ENCODE measurements around the gene TMEM132C.

The TMEM132C gene

DNA sequence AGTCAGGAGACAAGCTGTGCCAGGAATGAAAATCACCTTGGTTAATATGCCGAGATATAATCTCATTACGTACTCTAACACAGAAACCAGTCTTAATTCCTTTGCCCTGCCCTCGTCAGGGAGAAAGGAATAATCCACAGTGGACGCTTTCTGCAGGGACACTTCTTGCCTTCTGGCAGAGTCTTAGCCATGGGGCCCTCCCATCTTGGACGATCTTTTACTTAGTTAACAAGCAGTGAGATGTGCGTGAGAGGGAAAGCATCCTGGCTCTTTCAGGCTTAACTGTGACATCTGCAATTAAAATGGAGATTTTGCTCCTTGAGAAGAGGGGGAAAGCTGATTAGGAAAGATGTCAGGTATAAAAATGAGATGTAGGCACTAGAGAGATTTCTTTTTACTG lies 246.4 kb downstream of the TMEM132C start:
- Histone ChIP-seq H3K27ac (ENCODE audit: poor library complexity, severe bottlenecking) (no peak overlapping the region), H3K36me3 (ENCODE audit: low read depth) (no peaks in the 10 kb centered on the region), H3K4me3 (ENCODE audit: severe bottlenecking) (no peak overlapping the region), H3K9me3 (ENCODE audit: severe bottlenecking) (peaks cover 5% of the 10 kb centered on the region), H3K4me1 (ENCODE audit: insufficient read depth, poor library complexity, severe bottlenecking) (no peaks in the 10 kb centered on the region), H3K27me3 (ENCODE audit: insufficient read depth, poor library complexity, severe bottlenecking) (no peaks in the 10 kb centered on the region)
- DNase-seq (ENCODE audit: low spot score) (no peak), ATAC-seq (ENCODE audit: low read depth) (no peak)
- TF ChIP-seq, protein P1, sequence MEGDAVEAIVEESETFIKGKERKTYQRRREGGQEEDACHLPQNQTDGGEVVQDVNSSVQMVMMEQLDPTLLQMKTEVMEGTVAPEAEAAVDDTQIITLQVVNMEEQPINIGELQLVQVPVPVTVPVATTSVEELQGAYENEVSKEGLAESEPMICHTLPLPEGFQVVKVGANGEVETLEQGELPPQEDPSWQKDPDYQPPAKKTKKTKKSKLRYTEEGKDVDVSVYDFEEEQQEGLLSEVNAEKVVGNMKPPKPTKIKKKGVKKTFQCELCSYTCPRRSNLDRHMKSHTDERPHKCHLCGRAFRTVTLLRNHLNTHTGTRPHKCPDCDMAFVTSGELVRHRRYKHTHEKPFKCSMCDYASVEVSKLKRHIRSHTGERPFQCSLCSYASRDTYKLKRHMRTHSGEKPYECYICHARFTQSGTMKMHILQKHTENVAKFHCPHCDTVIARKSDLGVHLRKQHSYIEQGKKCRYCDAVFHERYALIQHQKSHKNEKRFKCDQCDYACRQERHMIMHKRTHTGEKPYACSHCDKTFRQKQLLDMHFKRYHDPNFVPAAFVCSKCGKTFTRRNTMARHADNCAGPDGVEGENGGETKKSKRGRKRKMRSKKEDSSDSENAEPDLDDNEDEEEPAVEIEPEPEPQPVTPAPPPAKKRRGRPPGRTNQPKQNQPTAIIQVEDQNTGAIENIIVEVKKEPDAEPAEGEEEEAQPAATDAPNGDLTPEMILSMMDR (IDR thresholded peaks at IDR 0.05; ENCODE audit: poor library complexity, severe bottlenecking): no peak

DNA sequence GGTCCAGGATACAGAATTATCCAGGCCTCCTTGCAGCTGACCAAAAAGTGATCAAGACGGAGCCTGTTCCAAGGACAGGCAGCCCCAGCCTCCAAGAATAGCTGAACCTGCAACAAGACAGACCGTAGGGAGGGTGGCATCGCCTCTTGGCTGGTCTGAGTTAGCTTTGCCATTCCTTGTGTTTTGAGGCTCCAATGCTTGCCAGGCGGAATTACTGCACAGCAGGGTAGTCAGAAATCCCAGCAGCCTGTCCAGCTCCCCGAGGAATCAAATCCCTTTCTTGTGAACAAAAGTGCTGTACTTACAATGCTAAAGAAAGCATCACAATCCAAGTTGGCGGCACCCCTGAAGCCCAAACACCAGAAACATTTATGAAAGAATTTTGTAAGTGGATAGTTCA lies 246.9 kb downstream of the TMEM132C start:
- ATAC-seq (ENCODE audit: low read depth): no peak
- H3K27ac ChIP-seq (ENCODE audit: poor library complexity, severe bottlenecking): no peak overlapping the region
- DNase-seq (ENCODE audit: low spot score): no peak
- H3K27me3 ChIP-seq (ENCODE audit: insufficient read depth, poor library complexity, severe bottlenecking): no peaks in the 10 kb centered on the region
- TF ChIP-seq, protein P1 (IDR thresholded peaks at IDR 0.05; ENCODE audit: poor library complexity, severe bottlenecking): no peak
- H3K4me3 ChIP-seq (ENCODE audit: severe bottlenecking): no peak overlapping the region
- peaks cover 2% of the 10 kb centered on the region for H3K9me3 ChIP-seq (ENCODE audit: severe bottlenecking)
- no peaks in the 10 kb centered on the region for H3K4me1 ChIP-seq (ENCODE audit: insufficient read depth, poor library complexity, severe bottlenecking)
- H3K36me3 ChIP-seq (ENCODE audit: low read depth): no peaks in the 10 kb centered on the region

DNA sequence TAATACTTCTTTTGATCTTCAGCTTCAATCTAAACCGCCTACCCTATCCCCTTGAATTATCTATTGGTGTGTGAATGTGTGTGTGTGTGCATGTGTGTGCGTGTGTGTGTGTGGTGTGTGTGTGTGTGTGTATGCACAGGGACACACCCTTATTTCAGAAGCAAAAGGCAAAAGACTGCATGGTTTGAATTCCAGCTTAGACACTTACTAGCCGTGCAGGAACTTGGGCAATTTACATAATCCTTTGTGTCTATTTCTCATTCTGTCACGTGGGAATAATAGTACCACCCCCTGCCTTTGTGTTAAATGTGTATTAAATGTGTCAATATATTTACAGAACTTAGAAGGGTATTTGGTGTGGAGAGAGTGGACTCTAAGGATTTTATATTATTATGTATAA lies 251.7 kb downstream of the TMEM132C start:
- ATAC-seq (ENCODE audit: low read depth) (no peak), DNase-seq (ENCODE audit: low spot score) (no peak)
- TF ChIP-seq, protein P1 (IDR thresholded peaks at IDR 0.05; ENCODE audit: poor library complexity, severe bottlenecking): no peak
- peaks cover 1% of the 10 kb centered on the region for H3K9me3 ChIP-seq (ENCODE audit: severe bottlenecking)
- no peak overlapping the region for H3K27ac ChIP-seq (ENCODE audit: poor library complexity, severe bottlenecking)
- H3K4me1 ChIP-seq (ENCODE audit: insufficient read depth, poor library complexity, severe bottlenecking): no peaks in the 10 kb centered on the region
- H3K27me3 ChIP-seq (ENCODE audit: insufficient read depth, poor library complexity, severe bottlenecking): no peaks in the 10 kb centered on the region
- H3K4me3 ChIP-seq (ENCODE audit: severe bottlenecking): no peak overlapping the region
- H3K36me3 ChIP-seq (ENCODE audit: low read depth): no peaks in the 10 kb centered on the region

DNA sequence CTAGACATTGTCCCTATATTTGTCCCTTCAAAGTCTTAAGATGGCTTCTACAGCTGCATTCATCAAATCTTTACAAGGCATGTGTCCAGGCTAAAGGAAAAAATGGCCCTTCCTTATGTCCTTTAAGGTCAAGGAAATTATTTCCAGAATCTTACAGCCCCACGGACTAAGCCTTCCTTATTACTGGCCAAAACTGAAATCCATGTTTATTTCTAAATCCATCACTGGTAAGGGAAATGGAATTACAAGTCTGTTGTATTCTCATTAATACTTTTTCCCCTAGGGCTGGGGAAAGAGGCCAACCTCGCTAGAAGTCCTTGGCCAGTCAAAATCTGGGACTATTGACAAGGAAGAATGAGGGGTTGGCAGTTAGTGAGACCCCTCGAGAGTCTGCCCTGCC lies 252.5 kb downstream of the TMEM132C start:
- no peaks in the 10 kb centered on the region for H3K9me3 ChIP-seq (ENCODE audit: severe bottlenecking)
- ATAC-seq (ENCODE audit: low read depth) (no peak), DNase-seq (ENCODE audit: low spot score) (no peak)
- no peaks in the 10 kb centered on the region for H3K4me1 ChIP-seq (ENCODE audit: insufficient read depth, poor library complexity, severe bottlenecking)
- no peaks in the 10 kb centered on the region for H3K27me3 ChIP-seq (ENCODE audit: insufficient read depth, poor library complexity, severe bottlenecking)
- H3K36me3 ChIP-seq (ENCODE audit: low read depth): no peaks in the 10 kb centered on the region
- no peak overlapping the region for H3K4me3 ChIP-seq (ENCODE audit: severe bottlenecking)
- TF ChIP-seq, protein P1 (IDR thresholded peaks at IDR 0.05; ENCODE audit: poor library complexity, severe bottlenecking): no peak
- H3K27ac ChIP-seq (ENCODE audit: poor library complexity, severe bottlenecking): no peak overlapping the region

DNA sequence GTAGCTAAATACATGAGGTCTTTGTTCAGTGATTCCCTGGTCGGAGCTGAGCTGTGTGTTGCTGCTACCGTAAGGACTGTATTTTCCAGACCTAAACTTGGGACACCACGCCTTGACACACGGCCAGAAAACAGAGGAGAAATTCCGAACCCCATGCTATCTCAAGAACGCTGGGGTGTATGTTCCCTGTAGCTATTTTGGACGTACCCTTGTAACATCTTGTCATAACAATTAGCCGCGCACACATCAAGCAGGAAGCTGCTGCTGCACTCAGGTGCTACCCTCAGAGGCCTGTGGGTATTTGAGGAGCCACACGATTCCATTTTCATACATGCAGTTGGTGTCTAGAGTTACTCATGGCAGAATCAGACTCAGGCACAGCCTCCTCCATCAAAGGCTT lies 255.0 kb downstream of the TMEM132C start:
- no peak overlapping the region for H3K4me3 ChIP-seq (ENCODE audit: severe bottlenecking)
- no peaks in the 10 kb centered on the region for H3K4me1 ChIP-seq (ENCODE audit: insufficient read depth, poor library complexity, severe bottlenecking)
- H3K36me3 ChIP-seq (ENCODE audit: low read depth): no peaks in the 10 kb centered on the region
- TF ChIP-seq, protein P1 (IDR thresholded peaks at IDR 0.05; ENCODE audit: poor library complexity, severe bottlenecking): no peak
- DNase-seq (ENCODE audit: low spot score) (no peak), ATAC-seq (ENCODE audit: low read depth) (no peak)
- no peaks in the 10 kb centered on the region for H3K27me3 ChIP-seq (ENCODE audit: insufficient read depth, poor library complexity, severe bottlenecking)
- no peak overlapping the region for H3K27ac ChIP-seq (ENCODE audit: poor library complexity, severe bottlenecking)
- H3K9me3 ChIP-seq (ENCODE audit: severe bottlenecking): no peaks in the 10 kb centered on the region

Data from RWPE2 (cell line).